Brain microvascular endothelial cell (primary cell): ENCODE results near the gene MEA1.
A peak's percentile ranks its signal among the peaks of the same experiment; 100 is the strongest.
"Not testable (repeated sequence)": the region's sequence is repeated elsewhere in the genome, so short reads cannot be mapped to it uniquely, and the experiment has no call there.

Source experiments
- DNase-seq: peaks from one replicate; pipeline ENCODE4 v3.0.0-alpha.2; 2020
- H3K27ac ChIP-seq: fragments of 250-450 bp; sonication (Bioruptor Pico); 2 replicates; pipeline ENCODE4 v1.5.1; 2020; ENCODE audit warnings: mild to moderate bottlenecking, moderate library complexity
- H3K27me3 ChIP-seq: fragments of 250-450 bp; sonication (Bioruptor Pico); replicated peaks from 2 replicates; pipeline ENCODE4 v1.5.1; 2020; ENCODE audit warnings: mild to moderate bottlenecking
- H3K36me3 ChIP-seq: fragments of 250-450 bp; sonication (Bioruptor Pico); replicated peaks from 2 replicates; pipeline ENCODE4 v1.5.1; 2020; ENCODE audit warnings: mild to moderate bottlenecking
- H3K4me3 ChIP-seq: 2 replicates; pipeline ENCODE4 v1.5.1; 2011; ENCODE audit warnings: low read depth, mild to moderate bottlenecking, control low read depth, low read length, moderate library complexity
- in situ Hi-C: cut with HindIII; loops from 2 replicates; pipeline ENCODE4 v1.10.0; 2017; ENCODE audit warnings: low sequenced_read_pairs, low pct_ligation_motif_present
- TF ChIP-seq, protein P1 (sequence below): IDR thresholded peaks from 2 replicates; pipeline ENCODE4 v1.5.1; 2011; ENCODE audit warnings: low read depth, mild to moderate bottlenecking, moderate library complexity, low read length, control low read depth, inconsistent platforms; ENCODE audit errors: missing control alignments

MEA1 gene

DNA sequence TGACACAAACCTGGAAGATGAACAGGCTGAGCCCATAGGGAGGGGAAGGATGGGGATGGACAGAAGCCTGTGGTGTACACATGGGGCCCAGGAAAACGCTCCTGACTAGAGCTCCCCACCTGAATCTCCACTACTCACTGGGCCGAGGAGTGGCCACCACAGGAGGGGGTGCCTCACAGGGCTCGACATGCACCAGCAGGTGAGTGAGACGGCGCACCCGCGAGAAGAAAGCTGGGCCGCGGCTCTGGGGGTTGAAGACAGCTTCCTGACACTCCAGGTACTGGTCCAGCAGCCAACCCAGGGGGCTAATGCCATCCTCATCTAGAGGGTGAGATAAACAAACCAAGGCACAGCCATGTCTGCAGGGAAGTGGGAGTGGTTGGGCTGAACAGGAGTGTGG lies 29.6 kb upstream of the MEA1 start:
- H3K27me3 ChIP-seq, result no peaks in the 10 kb centered on the region
- no peak overlapping the region for H3K27ac ChIP-seq
- H3K36me3 ChIP-seq, result peaks cover 64% of the 10 kb centered on the region
- in situ Hi-C loops, result no loop called here
- TF ChIP-seq, protein P1, sequence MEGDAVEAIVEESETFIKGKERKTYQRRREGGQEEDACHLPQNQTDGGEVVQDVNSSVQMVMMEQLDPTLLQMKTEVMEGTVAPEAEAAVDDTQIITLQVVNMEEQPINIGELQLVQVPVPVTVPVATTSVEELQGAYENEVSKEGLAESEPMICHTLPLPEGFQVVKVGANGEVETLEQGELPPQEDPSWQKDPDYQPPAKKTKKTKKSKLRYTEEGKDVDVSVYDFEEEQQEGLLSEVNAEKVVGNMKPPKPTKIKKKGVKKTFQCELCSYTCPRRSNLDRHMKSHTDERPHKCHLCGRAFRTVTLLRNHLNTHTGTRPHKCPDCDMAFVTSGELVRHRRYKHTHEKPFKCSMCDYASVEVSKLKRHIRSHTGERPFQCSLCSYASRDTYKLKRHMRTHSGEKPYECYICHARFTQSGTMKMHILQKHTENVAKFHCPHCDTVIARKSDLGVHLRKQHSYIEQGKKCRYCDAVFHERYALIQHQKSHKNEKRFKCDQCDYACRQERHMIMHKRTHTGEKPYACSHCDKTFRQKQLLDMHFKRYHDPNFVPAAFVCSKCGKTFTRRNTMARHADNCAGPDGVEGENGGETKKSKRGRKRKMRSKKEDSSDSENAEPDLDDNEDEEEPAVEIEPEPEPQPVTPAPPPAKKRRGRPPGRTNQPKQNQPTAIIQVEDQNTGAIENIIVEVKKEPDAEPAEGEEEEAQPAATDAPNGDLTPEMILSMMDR, result no peak
- no peak for DNase-seq
- H3K4me3 ChIP-seq, result no peak overlapping the region

DNA sequence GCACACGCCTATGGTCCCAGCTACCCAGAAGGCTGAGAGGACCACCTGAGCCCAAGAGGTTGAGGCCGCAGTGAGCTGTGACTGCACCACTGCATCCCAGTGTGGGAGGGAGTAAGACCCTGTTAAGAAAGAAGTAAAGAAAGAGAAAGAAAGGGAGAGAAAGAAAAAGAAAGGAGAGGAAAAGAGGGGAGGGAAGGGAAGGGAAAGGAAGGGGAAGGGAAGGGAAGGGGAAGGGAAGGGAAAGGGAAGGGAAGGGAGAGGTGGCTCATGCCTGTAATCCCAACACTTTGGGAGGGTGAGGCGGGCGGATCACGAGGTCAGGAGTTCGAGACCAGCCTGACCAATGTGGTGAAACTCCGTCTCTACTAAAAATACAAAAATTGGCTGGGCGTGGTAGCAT lies 27.7 kb upstream of the MEA1 start:
- H3K27ac ChIP-seq, H3K4me3 ChIP-seq, in situ Hi-C loops, H3K27me3 ChIP-seq, DNase-seq: not testable (repeated sequence)
- H3K36me3 ChIP-seq, result peaks cover 77% of the 10 kb centered on the region

DNA sequence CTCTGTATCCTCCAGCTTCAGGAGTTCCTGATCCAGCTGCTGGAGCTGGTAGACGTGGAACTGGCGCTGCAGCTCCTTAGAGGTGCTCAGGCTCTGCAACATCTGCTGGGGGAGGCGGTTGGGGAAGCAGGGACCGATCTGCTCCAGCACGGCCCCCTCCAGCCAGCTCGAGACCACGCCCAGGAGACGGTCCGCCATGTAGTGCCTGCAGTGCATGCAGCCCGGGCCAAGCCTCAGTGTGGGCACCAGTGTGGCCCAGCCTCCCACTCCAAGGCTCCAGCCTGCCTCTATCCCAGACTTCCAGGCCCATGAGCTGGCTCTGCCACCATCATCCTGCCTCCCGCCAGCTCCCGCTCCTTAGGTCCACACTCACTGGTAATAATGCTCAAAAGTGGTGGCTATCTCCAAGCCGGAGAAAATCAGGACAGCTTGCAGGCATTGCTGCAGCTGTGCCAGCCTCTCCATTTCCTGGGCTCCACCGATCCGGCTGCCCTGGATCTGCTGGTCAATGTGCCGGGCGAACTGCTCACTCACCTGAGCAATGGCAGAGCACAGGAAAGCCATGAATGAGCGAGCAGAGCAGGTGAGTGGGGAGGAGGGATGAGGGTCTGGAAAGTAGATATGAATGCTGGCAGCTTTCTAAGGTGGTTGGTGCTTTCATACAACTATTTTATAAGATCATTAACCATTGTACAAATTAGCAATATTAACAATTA lies 27.0 kb upstream of the MEA1 start:
- DNase-seq, result no peak
- Histone ChIP-seq H3K4me3 (no peak overlapping the region), H3K27me3 (no peaks in the 10 kb centered on the region), H3K27ac (no peak overlapping the region), H3K36me3 (peaks cover 72% of the 10 kb centered on the region)
- in situ Hi-C loops, result no loop called here
- TF ChIP-seq, protein P1, result no peak

DNA sequence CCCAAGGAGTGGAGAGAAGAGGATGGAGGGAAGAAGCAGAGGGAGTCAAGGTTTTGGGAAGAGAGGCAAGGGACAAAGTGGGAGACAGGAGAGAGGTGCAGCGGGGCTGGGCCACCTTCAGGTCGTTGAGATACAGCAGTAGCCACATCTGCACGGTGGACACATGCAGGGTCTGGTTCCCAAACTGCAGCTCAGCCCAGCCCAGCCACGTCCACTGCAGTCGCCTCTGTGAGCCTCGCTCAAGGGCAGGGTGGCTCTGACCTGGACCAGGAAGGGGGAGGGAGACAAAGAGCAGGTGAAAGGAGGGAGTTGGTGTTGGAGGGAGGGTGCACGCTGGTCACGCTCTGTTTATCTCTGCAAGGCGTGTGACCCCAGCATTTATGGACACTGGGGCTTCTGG lies 25.0 kb upstream of the MEA1 start:
- Histone ChIP-seq H3K27me3 (no peaks in the 10 kb centered on the region), H3K36me3 (peaks cover 73% of the 10 kb centered on the region), H3K4me3 (no peak overlapping the region), H3K27ac (no peak overlapping the region)
- TF ChIP-seq, protein P1, result no peak
- in situ Hi-C loops, result no loop called here
- DNase-seq, result no peak

DNA sequence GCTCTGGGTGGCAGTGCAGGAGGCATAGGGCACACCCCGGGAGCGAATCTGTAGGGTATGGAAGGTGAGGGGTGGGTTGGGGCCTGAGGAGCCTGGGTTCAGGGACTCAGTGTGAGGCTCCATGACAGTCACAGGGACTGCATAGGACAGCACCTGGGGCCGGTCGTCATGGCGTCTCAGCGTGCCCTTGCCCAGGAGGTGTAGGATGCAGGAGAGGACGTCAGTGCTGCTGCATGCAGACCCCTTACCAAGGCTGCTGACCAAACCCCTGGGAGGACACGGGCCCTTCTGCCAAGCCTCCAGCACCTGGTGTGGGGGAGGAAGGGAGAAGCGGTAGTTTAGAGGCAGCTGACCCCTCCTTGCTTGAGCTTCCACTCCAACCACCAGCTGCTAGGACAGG lies 24.0 kb upstream of the MEA1 start:
- Histone ChIP-seq H3K27me3 (no peaks in the 10 kb centered on the region), H3K4me3 (no peak overlapping the region), H3K27ac (no peak overlapping the region), H3K36me3 (peaks cover 68% of the 10 kb centered on the region)
- in situ Hi-C loops, result no loop called here
- DNase-seq, result no peak
- TF ChIP-seq, protein P1, result no peak

DNA sequence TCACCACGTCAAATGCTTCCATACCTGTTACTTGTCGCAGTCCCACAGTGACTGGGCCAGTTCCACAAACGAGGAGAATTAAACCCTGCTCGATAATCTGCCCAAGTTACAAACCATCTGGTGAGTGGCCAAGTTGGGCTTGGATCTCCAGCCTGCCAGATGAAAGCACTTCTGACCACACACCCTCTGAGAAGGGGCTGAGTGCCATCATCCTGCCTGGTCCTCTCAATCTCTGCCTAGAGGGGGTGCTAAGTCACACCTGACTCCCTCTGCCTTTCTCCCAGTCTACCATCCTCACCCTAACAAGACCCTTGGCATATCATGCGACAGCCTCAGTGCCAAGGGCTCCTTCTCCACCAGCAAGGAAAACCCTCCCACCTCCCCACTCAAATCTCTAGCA lies 23.5 kb upstream of the MEA1 start:
- in situ Hi-C loops, result no loop called here
- no peak for DNase-seq
- Histone ChIP-seq H3K4me3 (no peak overlapping the region), H3K27ac (no peak overlapping the region), H3K36me3 (peaks cover 67% of the 10 kb centered on the region), H3K27me3 (no peaks in the 10 kb centered on the region)
- TF ChIP-seq, protein P1, result peak; percentile 6
